A673 (cell line): Measurements from ENCODE around the gene ZNF23.

ENCODE experiments used
- EZH2 ChIP-seq: fragments of 200-600 bp; sonication (generic); IDR thresholded peaks from 2 replicates; pipeline ENCODE4 v1.6.1; 2017; ENCODE audit warnings: borderline replicate concordance, low read depth, mild to moderate bottlenecking, mixed read lengths, antibody characterized with exemption, low read length; ENCODE audit not compliant: poor library complexity, severe bottlenecking
- TF ChIP-seq, protein P1 (sequence below): fragments of 300-800, 200-600 bp; sonication (generic); conservative IDR thresholded peaks from 2 replicates; pipeline ENCODE4 v1.5.1; 2017; ENCODE audit warnings: low read depth, mild to moderate bottlenecking, antibody characterized with exemption, low read length, moderate library complexity, mixed read lengths

DNA sequence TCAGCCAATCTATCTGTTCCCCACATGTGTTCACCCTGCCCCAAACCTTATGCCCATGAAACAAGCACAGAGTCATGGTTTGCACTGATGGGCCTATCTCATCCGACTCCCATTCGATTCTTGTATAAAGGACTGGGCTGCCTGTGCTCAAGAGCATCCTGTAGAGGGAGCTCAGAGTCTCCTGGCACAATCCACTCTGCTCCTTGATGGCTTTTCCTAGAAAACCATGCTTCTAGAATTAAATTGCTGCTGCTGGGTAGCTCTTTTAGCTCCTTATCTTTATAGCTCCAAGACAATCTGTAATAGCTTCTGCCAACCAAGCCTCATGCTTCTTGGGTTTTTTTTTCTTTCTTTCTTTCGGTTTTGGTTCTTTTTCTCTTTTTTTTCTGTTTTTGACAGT lies 17.4 kb upstream of the ZNF23 start:
- TF ChIP-seq, protein P1, sequence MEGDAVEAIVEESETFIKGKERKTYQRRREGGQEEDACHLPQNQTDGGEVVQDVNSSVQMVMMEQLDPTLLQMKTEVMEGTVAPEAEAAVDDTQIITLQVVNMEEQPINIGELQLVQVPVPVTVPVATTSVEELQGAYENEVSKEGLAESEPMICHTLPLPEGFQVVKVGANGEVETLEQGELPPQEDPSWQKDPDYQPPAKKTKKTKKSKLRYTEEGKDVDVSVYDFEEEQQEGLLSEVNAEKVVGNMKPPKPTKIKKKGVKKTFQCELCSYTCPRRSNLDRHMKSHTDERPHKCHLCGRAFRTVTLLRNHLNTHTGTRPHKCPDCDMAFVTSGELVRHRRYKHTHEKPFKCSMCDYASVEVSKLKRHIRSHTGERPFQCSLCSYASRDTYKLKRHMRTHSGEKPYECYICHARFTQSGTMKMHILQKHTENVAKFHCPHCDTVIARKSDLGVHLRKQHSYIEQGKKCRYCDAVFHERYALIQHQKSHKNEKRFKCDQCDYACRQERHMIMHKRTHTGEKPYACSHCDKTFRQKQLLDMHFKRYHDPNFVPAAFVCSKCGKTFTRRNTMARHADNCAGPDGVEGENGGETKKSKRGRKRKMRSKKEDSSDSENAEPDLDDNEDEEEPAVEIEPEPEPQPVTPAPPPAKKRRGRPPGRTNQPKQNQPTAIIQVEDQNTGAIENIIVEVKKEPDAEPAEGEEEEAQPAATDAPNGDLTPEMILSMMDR: peak; percentile 70
- TF ChIP-seq EZH2: no peak
